IMR-90 (cell line): Measurements from ENCODE around the gene STOX2.

ENCODE experiments used
- CEBPB ChIP-seq: IDR thresholded peaks from 2 replicates; pipeline ENCODE4 v1.6.1; 2012; ENCODE audit warnings: low read depth, low read length, improper control_type of control experiment
- ELK1 ChIP-seq: fragments of 150-350 bp; IDR thresholded peaks from 2 replicates; pipeline ENCODE4 v1.6.1; 2016; ENCODE audit warnings: low read depth, mild to moderate bottlenecking, low read length, moderate library complexity, borderline replicate concordance
- FOS ChIP-seq: fragments of 150-350 bp; IDR thresholded peaks from 2 replicates; pipeline ENCODE4 v1.6.1; 2016; ENCODE audit warnings: low read depth, low read length
- MAZ ChIP-seq: IDR thresholded peaks from 2 replicates; pipeline ENCODE4 v1.6.1; 2012; ENCODE audit warnings: low read depth, mild to moderate bottlenecking, low read length, improper control_type of control experiment, moderate library complexity, borderline replicate concordance
- POLR2A ChIP-seq: IDR thresholded peaks from 2 replicates; pipeline ENCODE4 v1.6.1; 2012; ENCODE audit warnings: mild to moderate bottlenecking, low read depth, low read length
- RAD21 ChIP-seq: IDR thresholded peaks from 2 replicates; pipeline ENCODE4 v1.6.1; 2012; ENCODE audit warnings: low read length, improper control_type of control experiment
- RCOR1 ChIP-seq: IDR thresholded peaks from 2 replicates; pipeline ENCODE4 v1.6.1; 2012; ENCODE audit warnings: mild to moderate bottlenecking, low read length, improper control_type of control experiment; ENCODE audit not compliant: insufficient replicate concordance
- RFX5 ChIP-seq: IDR thresholded peaks from 2 replicates; pipeline ENCODE4 v1.8.0; 2012; ENCODE audit warnings: low read depth, mild to moderate bottlenecking, low read length, moderate library complexity
- SMC3 ChIP-seq: fragments of 150-350 bp; IDR thresholded peaks from 2 replicates; pipeline ENCODE4 v1.6.1; 2016; ENCODE audit warnings: low read depth, mild to moderate bottlenecking, antibody characterized with exemption, low read length, moderate library complexity
- USF2 ChIP-seq: fragments of 150-350 bp; IDR thresholded peaks from 2 replicates; pipeline ENCODE4 v1.6.1; 2017; ENCODE audit warnings: mild to moderate bottlenecking, antibody characterized with exemption, low read length, low read depth
- TF ChIP-seq, protein P1 (sequence below): conservative IDR thresholded peaks from 2 replicates; pipeline ENCODE4 v1.5.1; 2012; ENCODE audit warnings: mild to moderate bottlenecking, low read depth, low read length, improper control_type of control experiment

GRCh38 chr4:183898456-183898855 is 6.7 kb upstream of the STOX2 start:
- TF ChIP-seq, protein P1, sequence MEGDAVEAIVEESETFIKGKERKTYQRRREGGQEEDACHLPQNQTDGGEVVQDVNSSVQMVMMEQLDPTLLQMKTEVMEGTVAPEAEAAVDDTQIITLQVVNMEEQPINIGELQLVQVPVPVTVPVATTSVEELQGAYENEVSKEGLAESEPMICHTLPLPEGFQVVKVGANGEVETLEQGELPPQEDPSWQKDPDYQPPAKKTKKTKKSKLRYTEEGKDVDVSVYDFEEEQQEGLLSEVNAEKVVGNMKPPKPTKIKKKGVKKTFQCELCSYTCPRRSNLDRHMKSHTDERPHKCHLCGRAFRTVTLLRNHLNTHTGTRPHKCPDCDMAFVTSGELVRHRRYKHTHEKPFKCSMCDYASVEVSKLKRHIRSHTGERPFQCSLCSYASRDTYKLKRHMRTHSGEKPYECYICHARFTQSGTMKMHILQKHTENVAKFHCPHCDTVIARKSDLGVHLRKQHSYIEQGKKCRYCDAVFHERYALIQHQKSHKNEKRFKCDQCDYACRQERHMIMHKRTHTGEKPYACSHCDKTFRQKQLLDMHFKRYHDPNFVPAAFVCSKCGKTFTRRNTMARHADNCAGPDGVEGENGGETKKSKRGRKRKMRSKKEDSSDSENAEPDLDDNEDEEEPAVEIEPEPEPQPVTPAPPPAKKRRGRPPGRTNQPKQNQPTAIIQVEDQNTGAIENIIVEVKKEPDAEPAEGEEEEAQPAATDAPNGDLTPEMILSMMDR, result no peak
- no peak for TF ChIP-seq RFX5
- no peak for TF ChIP-seq RCOR1
- TF ChIP-seq POLR2A, result no peak
- no peak for TF ChIP-seq MAZ
- no peak for TF ChIP-seq SMC3
- TF ChIP-seq ELK1, result no peak
- no peak for TF ChIP-seq RAD21
- no peak for TF ChIP-seq CEBPB
- no peak for TF ChIP-seq USF2
- no peak for TF ChIP-seq FOS
